SH-SY5Y (cell line): ENCODE data around the gene TMEM30A.

ENCODE experiments used
- GATA2 ChIP-seq: IDR thresholded peaks from 2 replicates; pipeline ENCODE4 v1.6.1; 2011; ENCODE audit warnings: mild to moderate bottlenecking, low read depth, low read length
- GATA3 ChIP-seq: IDR thresholded peaks from 2 replicates; pipeline ENCODE4 v1.6.1; 2011; ENCODE audit warnings: low read depth, mild to moderate bottlenecking, low read length, moderate library complexity

DNA sequence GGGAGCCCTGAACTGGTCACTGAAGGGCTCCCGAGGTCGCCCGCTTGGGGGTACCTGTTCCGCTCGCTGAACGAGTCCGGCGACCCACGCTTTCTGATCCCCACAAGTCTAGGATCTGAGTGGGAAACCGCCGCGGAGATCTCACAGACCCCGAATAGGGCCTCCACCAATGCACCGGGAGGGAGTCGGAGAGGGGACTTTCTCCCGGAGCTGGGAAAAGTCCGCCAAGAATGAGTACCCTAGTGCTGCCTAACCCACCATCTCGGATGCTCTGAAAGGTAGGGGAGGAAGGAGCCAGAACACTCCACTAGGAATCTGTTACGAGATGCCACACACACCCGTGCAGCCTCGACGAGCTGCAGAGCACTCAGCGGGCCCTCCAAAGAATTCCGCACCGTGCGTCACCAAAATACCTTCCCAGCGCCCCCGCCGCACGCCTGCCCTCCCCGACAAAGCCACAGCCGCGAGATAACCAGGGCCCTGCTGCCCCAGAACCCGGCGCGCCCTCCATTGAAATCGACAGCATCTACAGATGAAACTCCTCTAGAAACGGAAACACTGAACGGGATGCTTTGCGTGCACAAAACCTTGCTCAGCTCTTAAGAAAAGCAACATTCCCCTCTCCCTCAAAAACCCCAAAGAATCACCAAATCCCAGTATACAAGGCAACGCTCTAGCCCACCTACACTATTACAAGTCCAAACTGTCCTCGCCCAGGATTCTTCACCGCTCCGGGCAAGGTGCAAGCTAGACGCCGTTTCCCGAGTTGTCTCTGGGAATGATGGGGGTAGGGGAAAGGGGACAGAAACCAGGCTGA is 79.4 kb downstream of the TMEM30A start:
- no peak for TF ChIP-seq GATA2
- no peak for TF ChIP-seq GATA3
